IPS-18a (cell line): ENCODE results near the gene PFDN5.

ENCODE experiments used
- H3K27ac ChIP-seq: one replicate; pipeline ENCODE4 v1.5.1; 2013; ENCODE audit warnings: low read length
- H3K27me3 ChIP-seq: one replicate; pipeline ENCODE4 v1.6.1; 2013; ENCODE audit warnings: mild to moderate bottlenecking, low read length; ENCODE audit not compliant: control insufficient read depth, insufficient read depth
- H3K36me3 ChIP-seq: one replicate; pipeline ENCODE4 v1.6.1; 2013; ENCODE audit warnings: low read depth, low read length; ENCODE audit not compliant: control insufficient read depth
- H3K4me1 ChIP-seq: one replicate; pipeline ENCODE4 v1.6.1; 2013; ENCODE audit warnings: low read depth, low read length; ENCODE audit not compliant: control insufficient read depth
- H3K4me3 ChIP-seq: one replicate; pipeline ENCODE4 v1.5.1; 2013; ENCODE audit warnings: low read length
- H3K9ac ChIP-seq: one replicate; pipeline ENCODE4 v1.6.1; 2013; ENCODE audit warnings: mild to moderate bottlenecking, low read length, moderate library complexity
- H3K9me3 ChIP-seq: one replicate; pipeline ENCODE4 v1.6.1; 2013; ENCODE audit warnings: low read depth, low read length; ENCODE audit not compliant: control insufficient read depth

PFDN5 gene

GRCh38 chr12:53346491-53346890 lies 51.1 kb downstream of the PFDN5 start:
- Histone ChIP-seq H3K4me3 (no peak overlapping the region), H3K27ac (no peak overlapping the region), H3K36me3 (no peaks in the 10 kb centered on the region), H3K4me1 (peaks cover 4% of the 10 kb centered on the region), H3K9me3 (no peaks in the 10 kb centered on the region), H3K27me3 (peaks cover 25% of the 10 kb centered on the region), H3K9ac (no peak overlapping the region)

GRCh38 chr12:53347905-53348304 lies 52.6 kb downstream of the PFDN5 start:
- peaks cover 25% of the 10 kb centered on the region for H3K27me3 ChIP-seq
- H3K27ac ChIP-seq, result no peak overlapping the region
- no peaks in the 10 kb centered on the region for H3K36me3 ChIP-seq
- no peak overlapping the region for H3K9ac ChIP-seq
- H3K4me3 ChIP-seq, result no peak overlapping the region
- H3K9me3 ChIP-seq, result no peaks in the 10 kb centered on the region
- H3K4me1 ChIP-seq, result peaks cover 4% of the 10 kb centered on the region
